ENCODE results near the gene HEXIM2. TPM values are rescaled to one million over a fixed set of nuclear protein-coding genes. Genes with fewer than 3 reads are reported as not detected.
"Not testable (repeated sequence)": the region's sequence is repeated elsewhere in the genome, so short reads cannot be mapped to it uniquely, and the experiment has no call there.

HEXIM2 gene
- total and polyA plus RNA-seq, 11 donors, result 3.4 to 7.5 (median 5.7) TPM

GRCh38 chr17:45123930-45124796 is 37.5 kb upstream of the HEXIM2 start:
- Histone ChIP-seq H3K27me3 (no peaks in the 10 kb centered on the region), H3K4me3 (no peak overlapping the region), H3K9me3 (no peaks in the 10 kb centered on the region), H3K36me3 (peaks cover 0 to 18% (median 7%) of the 10 kb centered on the region in 9 donors), H3K27ac (peak overlapping the region in 10 of 12 donors; percentile 10 to 63 (median 36)), H3K4me1 (peaks cover 14 to 63% (median 45%) of the 10 kb centered on the region in 12 donors)
- intact Hi-C loops (cut with DNase I), result loop anchor here in 2 of 10 donors (2.0 to 10.0 kb wide), 2 partner anchors 55 to 349 kb away; no protein-coding TSS in a partner anchor
- ATAC-seq, result peak in 3 of 4 donors; percentile 57 to 73 (median 72)
- TF ChIP-seq, protein P1, sequence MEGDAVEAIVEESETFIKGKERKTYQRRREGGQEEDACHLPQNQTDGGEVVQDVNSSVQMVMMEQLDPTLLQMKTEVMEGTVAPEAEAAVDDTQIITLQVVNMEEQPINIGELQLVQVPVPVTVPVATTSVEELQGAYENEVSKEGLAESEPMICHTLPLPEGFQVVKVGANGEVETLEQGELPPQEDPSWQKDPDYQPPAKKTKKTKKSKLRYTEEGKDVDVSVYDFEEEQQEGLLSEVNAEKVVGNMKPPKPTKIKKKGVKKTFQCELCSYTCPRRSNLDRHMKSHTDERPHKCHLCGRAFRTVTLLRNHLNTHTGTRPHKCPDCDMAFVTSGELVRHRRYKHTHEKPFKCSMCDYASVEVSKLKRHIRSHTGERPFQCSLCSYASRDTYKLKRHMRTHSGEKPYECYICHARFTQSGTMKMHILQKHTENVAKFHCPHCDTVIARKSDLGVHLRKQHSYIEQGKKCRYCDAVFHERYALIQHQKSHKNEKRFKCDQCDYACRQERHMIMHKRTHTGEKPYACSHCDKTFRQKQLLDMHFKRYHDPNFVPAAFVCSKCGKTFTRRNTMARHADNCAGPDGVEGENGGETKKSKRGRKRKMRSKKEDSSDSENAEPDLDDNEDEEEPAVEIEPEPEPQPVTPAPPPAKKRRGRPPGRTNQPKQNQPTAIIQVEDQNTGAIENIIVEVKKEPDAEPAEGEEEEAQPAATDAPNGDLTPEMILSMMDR (IDR thresholded peaks at IDR 0.05), result no peak
- no peak for TF ChIP-seq POLR2A (IDR thresholded peaks at IDR 0.05)
- WGBS, 4 donors, result 68 to 77% (median 71%) methylated on average over 10 to 15 of the region's 15 CpGs
- peak in 4 of 5 donors; percentile 38 to 80 (median 54) for DNase-seq

DNA sequence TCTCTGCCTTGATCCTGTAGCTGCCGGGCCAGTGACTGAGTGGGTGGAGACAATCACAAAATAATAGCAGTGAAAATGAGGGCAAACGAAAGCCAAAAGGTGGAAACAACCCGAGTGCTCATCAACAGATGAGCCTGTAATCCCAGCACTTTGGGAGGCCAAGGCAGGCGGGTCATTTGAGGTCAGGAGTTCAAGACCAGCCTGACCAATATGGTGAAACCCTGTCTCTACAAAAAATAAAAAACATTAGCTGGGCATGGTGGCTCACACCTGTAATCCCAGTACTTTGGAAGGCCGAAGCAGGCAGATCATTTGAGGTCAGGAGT is 36.9 kb upstream of the HEXIM2 start:
- WGBS, 4 donors, result 79 to 87% (median 83%) methylated on average over 5 of the region's 5 CpGs
- ATAC-seq, H3K27me3 ChIP-seq, DNase-seq, H3K4me3 ChIP-seq, H3K9me3 ChIP-seq: not testable (repeated sequence)
- Histone ChIP-seq H3K27ac (peak overlapping the region in 8 of 12 donors; percentile 26 to 63 (median 38)), H3K4me1 (peaks cover 14 to 69% (median 50%) of the 10 kb centered on the region in 12 donors), H3K36me3 (peaks cover 0 to 13% (median 3%) of the 10 kb centered on the region in 9 donors)
- intact Hi-C loops (cut with DNase I), result loop anchor here in 2 of 10 donors (2.0 to 10.0 kb wide), 2 partner anchors 56 to 350 kb away; no protein-coding TSS in a partner anchor

GRCh38 chr17:45125509-45125908 is 36.2 kb upstream of the HEXIM2 start:
- no peak for DNase-seq
- intact Hi-C loops (cut with DNase I), result loop anchor here in 2 of 10 donors (2.0 to 10.0 kb wide), 2 partner anchors 57 to 351 kb away; no protein-coding TSS in a partner anchor
- no peak for TF ChIP-seq POLR2A (IDR thresholded peaks at IDR 0.05)
- TF ChIP-seq, protein P1 (IDR thresholded peaks at IDR 0.05), result no peak
- peaks cover 14 to 76% (median 57%) of the 10 kb centered on the region in 12 donors for H3K4me1 ChIP-seq
- ATAC-seq, result no peak
- 95 to 98% (median 97%) methylated on average over 8 of the region's 8 CpGs for WGBS, 4 donors
- H3K9me3 ChIP-seq, result no peaks in the 10 kb centered on the region
- peaks cover 0 to 6% (median 0%) of the 10 kb centered on the region in 9 donors for H3K36me3 ChIP-seq
- H3K27ac ChIP-seq, result no peak overlapping the region
- no peaks in the 10 kb centered on the region for H3K27me3 ChIP-seq
- H3K4me3 ChIP-seq, result no peak overlapping the region

GRCh38 chr17:45127207-45127547 is 34.5 kb upstream of the HEXIM2 start:
- WGBS, 4 donors, result 53 to 70% (median 61%) methylated on average over 7 to 8 of the region's 8 CpGs
- H3K27ac ChIP-seq, result peak overlapping the region in 11 of 12 donors; percentile 42 to 99 (median 85)
- H3K4me1 ChIP-seq, result peaks cover 14 to 86% (median 70%) of the 10 kb centered on the region in 12 donors
- ATAC-seq (peak in 1 of 4 donors; percentile 1), DNase-seq (peak in 3 of 5 donors; percentile 16 to 46 (median 38))
- H3K9me3 ChIP-seq, result no peaks in the 10 kb centered on the region
- intact Hi-C loops (cut with DNase I), result loop anchor here in 2 of 10 donors (10.0 kb wide), 1 partner anchor 352 kb away; no protein-coding TSS in a partner anchor
- peak overlapping the region in 1 of 12 donors; percentile 4 for H3K4me3 ChIP-seq
- TF ChIP-seq, protein P1 (IDR thresholded peaks at IDR 0.05), result no peak
- no peak for TF ChIP-seq POLR2A (IDR thresholded peaks at IDR 0.05)
- H3K27me3 ChIP-seq, result no peaks in the 10 kb centered on the region
- H3K36me3 ChIP-seq, result no peaks in the 10 kb centered on the region

All from heart left ventricle (tissue), 16 donors.